ENCODE results near the gene MAP7. TPM values are rescaled to one million over a fixed set of nuclear protein-coding genes. Genes with fewer than 3 reads are reported as not detected.

The MAP7 gene
- total and polyA plus RNA-seq, 9 of the 15 experiments (the other 6 are each of a cell fraction or from before 2014, with no cell fraction given) = 0.76 to 7.7 (median 3.9) TPM

GRCh38 chr6:136326038-136326553 is 224.1 kb downstream of the MAP7 start (continued):
- TF ChIP-seq IRF9 (tag; IDR thresholded peaks at IDR 0.05) = no peak
- TF ChIP-seq, protein P1, sequence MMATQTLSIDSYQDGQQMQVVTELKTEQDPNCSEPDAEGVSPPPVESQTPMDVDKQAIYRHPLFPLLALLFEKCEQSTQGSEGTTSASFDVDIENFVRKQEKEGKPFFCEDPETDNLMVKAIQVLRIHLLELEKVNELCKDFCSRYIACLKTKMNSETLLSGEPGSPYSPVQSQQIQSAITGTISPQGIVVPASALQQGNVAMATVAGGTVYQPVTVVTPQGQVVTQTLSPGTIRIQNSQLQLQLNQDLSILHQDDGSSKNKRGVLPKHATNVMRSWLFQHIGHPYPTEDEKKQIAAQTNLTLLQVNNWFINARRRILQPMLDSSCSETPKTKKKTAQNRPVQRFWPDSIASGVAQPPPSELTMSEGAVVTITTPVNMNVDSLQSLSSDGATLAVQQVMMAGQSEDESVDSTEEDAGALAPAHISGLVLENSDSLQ (IDR thresholded peaks at IDR 0.05) = peak; percentile 50; the same call in 1 of the 2 replicates
- TF ChIP-seq NFXL1 (CRISPR knock-in tag; IDR thresholded peaks at IDR 0.05) = no peak
- no peak for TF ChIP-seq GTF3C2 (IDR thresholded peaks at IDR 0.05; ENCODE audit: borderline replicate concordance, extremely low read depth, insufficient read length)
- TF ChIP-seq DDX20 (tag; IDR thresholded peaks at IDR 0.05; ENCODE audit: low read depth) = no peak
- TF ChIP-seq CREB1 (IDR thresholded peaks at IDR 0.05) = peak; percentile 48; the same call in 1 of the 2 replicates
- peak; percentile 66 for TF ChIP-seq CREB1 (CRISPR knock-in tag; IDR thresholded peaks at IDR 0.05)
- TF ChIP-seq SNRNP70 (optimal IDR thresholded peaks at IDR 0.05; ENCODE audit: low read depth, low read length) = no peak
- TF ChIP-seq ZNF695 (CRISPR knock-in tag; IDR thresholded peaks at IDR 0.05) = no peak
- TF ChIP-seq, protein P2, sequence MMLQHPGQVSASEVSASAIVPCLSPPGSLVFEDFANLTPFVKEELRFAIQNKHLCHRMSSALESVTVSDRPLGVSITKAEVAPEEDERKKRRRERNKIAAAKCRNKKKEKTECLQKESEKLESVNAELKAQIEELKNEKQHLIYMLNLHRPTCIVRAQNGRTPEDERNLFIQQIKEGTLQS (IDR thresholded peaks at IDR 0.05) = peak; percentile 99
- TF ChIP-seq, protein P2 (CRISPR knock-in tag; conservative IDR thresholded peaks at IDR 0.05) = peak; percentile 83
- no peak for TF ChIP-seq ARHGAP35 (IDR thresholded peaks at IDR 0.05; ENCODE audit: partially characterized antibody)
- TF ChIP-seq DNMT1 (IDR thresholded peaks at IDR 0.05) = no peak
- peak; percentile 68 for TF ChIP-seq FOSL1 (tag; conservative IDR thresholded peaks at IDR 0.05)
- TF ChIP-seq ZNF121 (CRISPR knock-in tag; conservative IDR thresholded peaks at IDR 0.05) = no peak
- TF ChIP-seq ZNF408 (CRISPR knock-in tag; IDR thresholded peaks at IDR 0.05; ENCODE audit: low read depth) = no peak; the same call in 1 of the 2 replicates
- TF ChIP-seq PYGO2 (tag; IDR thresholded peaks at IDR 0.05) = no peak
- no peak for TF ChIP-seq ZC3H11A (IDR thresholded peaks at IDR 0.05; ENCODE audit: low read depth, low read length)
- TF ChIP-seq BACH1 (tag; IDR thresholded peaks at IDR 0.05) = no peak
- no peak for TF ChIP-seq HMGN3 (IDR thresholded peaks at IDR 0.05; ENCODE audit: borderline replicate concordance, extremely low read depth, insufficient read length, low read depth, low read length)
- TF ChIP-seq NR4A1 (CRISPR knock-in tag; IDR thresholded peaks at IDR 0.05) = no peak
- no peak for TF ChIP-seq NR4A1 (tag; IDR thresholded peaks at IDR 0.05)
- TF ChIP-seq TRIM28 (IDR thresholded peaks at IDR 0.05) = no peak
- no peak for TF ChIP-seq ZKSCAN1 (IDR thresholded peaks at IDR 0.05; ENCODE audit: low read depth, low read length)
- TF ChIP-seq JUN (IDR thresholded peaks at IDR 0.05; ENCODE audit: borderline replicate concordance, low read depth, low read length) = peak; percentile 97
- TF ChIP-seq JUN (CRISPR knock-in tag; IDR thresholded peaks at IDR 0.05; ENCODE audit: borderline replicate concordance) = no peak
